GM12892 (cell line): Measurements from ENCODE around the gene PABPN1L.

ENCODE experiments used
- POLR2A ChIP-seq: IDR thresholded peaks from 2 replicates; pipeline ENCODE4 v1.6.1; 2011; ENCODE audit warnings: low read depth, low read length, control low read depth
- POLR2AphosphoS5 ChIP-seq: IDR thresholded peaks from 2 replicates; pipeline ENCODE4 v1.6.1; 2011; ENCODE audit warnings: low read depth, low read length, control low read depth

- TF ChIP-seq POLR2A: no peak
- TF ChIP-seq POLR2AphosphoS5: no peak
Observed at GRCh38 chr16:88862968-88863367, 3.5 kb downstream of the PABPN1L start.
